Gastroesophageal sphincter (tissue), 3 donors: ENCODE data around the gene KIF5C.

Experiments used
- POLR2A ChIP-seq, 2 donors: fragments of 450-650 bp; IDR thresholded peaks; one replicate each; pipeline ENCODE4 v1.6.1; 2017; ENCODE audit warnings: antibody characterized with exemption in 2 of 2, mild to moderate bottlenecking in 2 of 2, moderate library complexity in 1 of 2
- POLR2AphosphoS5 ChIP-seq: sonication (generic); formaldehyde crosslinking; IDR thresholded peaks from one replicate; pipeline ENCODE4 v1.6.1; 2017; ENCODE audit warnings: antibody characterized with exemption
- TF ChIP-seq, protein P1 (sequence below), 4 experiments: fragments of 200-600 bp in 2 of 4; fragments of 450-650 bp in 2 of 4; sonication (generic) in 1 of 4; IDR thresholded peaks; one replicate each; pipeline ENCODE4 v1.5.1; 2017 to 2019; ENCODE audit warnings: antibody characterized with exemption in 4 of 4, mild to moderate bottlenecking in 2 of 4, moderate library complexity in 2 of 4

GRCh38 chr2:148860037-148860436, 15.0 kb upstream of the KIF5C start:
- TF ChIP-seq, protein P1, sequence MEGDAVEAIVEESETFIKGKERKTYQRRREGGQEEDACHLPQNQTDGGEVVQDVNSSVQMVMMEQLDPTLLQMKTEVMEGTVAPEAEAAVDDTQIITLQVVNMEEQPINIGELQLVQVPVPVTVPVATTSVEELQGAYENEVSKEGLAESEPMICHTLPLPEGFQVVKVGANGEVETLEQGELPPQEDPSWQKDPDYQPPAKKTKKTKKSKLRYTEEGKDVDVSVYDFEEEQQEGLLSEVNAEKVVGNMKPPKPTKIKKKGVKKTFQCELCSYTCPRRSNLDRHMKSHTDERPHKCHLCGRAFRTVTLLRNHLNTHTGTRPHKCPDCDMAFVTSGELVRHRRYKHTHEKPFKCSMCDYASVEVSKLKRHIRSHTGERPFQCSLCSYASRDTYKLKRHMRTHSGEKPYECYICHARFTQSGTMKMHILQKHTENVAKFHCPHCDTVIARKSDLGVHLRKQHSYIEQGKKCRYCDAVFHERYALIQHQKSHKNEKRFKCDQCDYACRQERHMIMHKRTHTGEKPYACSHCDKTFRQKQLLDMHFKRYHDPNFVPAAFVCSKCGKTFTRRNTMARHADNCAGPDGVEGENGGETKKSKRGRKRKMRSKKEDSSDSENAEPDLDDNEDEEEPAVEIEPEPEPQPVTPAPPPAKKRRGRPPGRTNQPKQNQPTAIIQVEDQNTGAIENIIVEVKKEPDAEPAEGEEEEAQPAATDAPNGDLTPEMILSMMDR (IDR thresholded peaks at IDR 0.05) = no peak
- TF ChIP-seq POLR2A (IDR thresholded peaks at IDR 0.05) (no peak), POLR2AphosphoS5 (no peak)
